HUES6 (cell line): ENCODE data around the gene NOC2L.

ENCODE experiments used
- H3K27ac ChIP-seq: 2 replicates; pipeline ENCODE4 v1.7.0; 2013; ENCODE audit warnings: low read depth, mild to moderate bottlenecking, low read length, inconsistent platforms
- H3K27me3 ChIP-seq: 2 replicates; pipeline ENCODE4 v1.6.1; 2013; ENCODE audit warnings: low read length; ENCODE audit not compliant: control insufficient read depth, insufficient read depth
- H3K36me3 ChIP-seq: 2 replicates; pipeline ENCODE4 v1.6.1; 2013; ENCODE audit warnings: low read length; ENCODE audit not compliant: control insufficient read depth, insufficient read depth
- H3K4me1 ChIP-seq: 2 replicates; pipeline ENCODE4 v1.6.1; 2013; ENCODE audit warnings: low read length; ENCODE audit not compliant: control insufficient read depth, insufficient read depth
- H3K4me3 ChIP-seq: 2 replicates; pipeline ENCODE4 v1.5.1; 2013; ENCODE audit warnings: low read depth, low read length
- H3K9ac ChIP-seq: one replicate; pipeline ENCODE4 v1.6.1; 2013; ENCODE audit warnings: mild to moderate bottlenecking, low read length
- H3K9me3 ChIP-seq: 2 replicates; pipeline ENCODE4 v1.6.1; 2013; ENCODE audit warnings: low read depth, low read length; ENCODE audit not compliant: control insufficient read depth, insufficient read depth

Gene NOC2L

DNA sequence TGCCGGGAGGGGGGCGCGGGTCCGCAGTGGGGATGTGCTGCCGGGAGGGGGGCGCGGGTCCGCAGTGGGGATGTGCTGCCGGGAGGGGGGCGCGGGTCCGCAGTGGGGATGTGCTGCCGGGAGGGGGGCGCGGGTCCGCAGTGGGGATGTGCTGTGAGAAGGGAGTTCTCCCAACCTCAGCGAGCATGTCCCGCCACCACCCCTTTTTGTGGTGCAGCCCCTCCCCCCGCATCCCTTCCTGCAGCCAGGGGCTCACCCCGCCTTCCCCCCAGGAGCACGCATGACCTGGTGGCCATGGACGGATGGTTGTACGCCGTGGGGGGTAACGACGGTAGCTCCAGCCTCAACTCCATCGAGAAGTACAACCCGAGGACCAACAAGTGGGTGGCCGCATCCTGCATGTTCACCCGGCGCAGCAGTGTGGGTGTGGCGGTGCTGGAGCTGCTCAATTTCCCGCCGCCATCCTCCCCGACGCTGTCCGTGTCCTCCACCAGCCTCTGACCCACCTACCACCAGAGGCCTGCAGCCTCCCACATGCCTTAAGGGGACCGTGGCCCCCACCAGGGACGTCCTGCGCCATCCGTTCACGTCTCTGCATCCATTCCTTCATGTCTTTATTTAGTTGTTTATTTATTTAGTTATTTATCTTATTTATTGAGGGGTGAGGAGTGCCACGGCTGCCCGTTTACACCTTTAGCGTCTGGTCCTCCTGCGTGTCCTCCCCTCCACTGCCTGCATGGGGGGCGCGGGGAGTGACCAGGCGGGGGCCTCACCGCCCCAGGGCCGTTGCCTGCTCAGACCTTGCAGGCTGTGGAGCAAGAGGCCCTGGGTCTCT, 5.9 kb upstream of the NOC2L start:
- no peaks in the 10 kb centered on the region for H3K9me3 ChIP-seq
- H3K9ac ChIP-seq: no peak overlapping the region
- peaks cover 17% of the 10 kb centered on the region for H3K4me1 ChIP-seq
- H3K4me3 ChIP-seq: no peak overlapping the region
- H3K27me3 ChIP-seq: peaks cover 66% of the 10 kb centered on the region
- no peak overlapping the region for H3K27ac ChIP-seq
- peaks cover 33% of the 10 kb centered on the region for H3K36me3 ChIP-seq

DNA sequence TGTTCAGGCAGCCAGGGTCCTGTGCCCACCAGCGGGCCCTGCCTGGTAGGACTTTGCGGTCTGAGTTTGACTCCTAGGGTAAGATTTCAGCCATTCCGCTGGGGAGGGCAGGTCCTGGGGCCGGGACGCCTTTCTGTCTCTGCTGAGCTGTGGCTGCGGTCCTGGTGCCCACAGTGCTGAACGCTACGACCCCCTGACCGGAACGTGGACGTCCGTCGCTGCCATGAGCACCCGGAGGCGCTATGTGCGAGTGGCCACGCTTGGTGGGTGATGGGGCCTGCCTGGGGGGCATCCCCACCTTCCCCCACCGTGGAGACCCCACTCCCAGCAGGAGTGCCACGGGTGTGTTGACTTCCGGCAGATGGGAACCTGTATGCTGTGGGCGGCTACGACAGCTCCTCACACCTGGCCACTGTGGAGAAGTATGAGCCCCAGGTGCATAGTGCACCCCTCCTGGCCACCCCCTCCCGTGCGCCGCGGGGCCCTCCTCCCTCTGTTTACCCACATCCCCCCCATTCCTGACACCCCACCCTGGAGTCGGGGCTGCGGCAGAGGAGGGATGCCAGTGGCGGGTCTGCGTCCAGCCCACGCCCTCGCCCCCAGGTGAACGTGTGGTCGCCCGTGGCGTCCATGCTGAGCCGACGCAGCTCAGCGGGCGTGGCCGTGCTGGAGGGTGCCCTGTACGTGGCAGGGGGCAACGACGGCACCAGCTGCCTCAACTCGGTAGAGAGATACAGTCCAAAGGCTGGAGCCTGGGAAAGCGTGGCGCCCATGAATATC, 4.9 kb upstream of the NOC2L start:
- Histone ChIP-seq H3K4me3 (no peak overlapping the region), H3K27me3 (peaks cover 64% of the 10 kb centered on the region)

GRCh38 chr1:963301-963651, 4.2 kb upstream of the NOC2L start:
- Histone ChIP-seq H3K27ac (no peak overlapping the region), H3K9me3 (no peaks in the 10 kb centered on the region), H3K4me3 (no peak overlapping the region), H3K9ac (no peak overlapping the region), H3K36me3 (peaks cover 33% of the 10 kb centered on the region), H3K4me1 (peaks cover 17% of the 10 kb centered on the region), H3K27me3 (peaks cover 57% of the 10 kb centered on the region)

More for the DNA sequence above, 4.9 kb upstream of the NOC2L start:
- Histone ChIP-seq H3K36me3 (peaks cover 33% of the 10 kb centered on the region), H3K9me3 (no peaks in the 10 kb centered on the region), H3K27ac (no peak overlapping the region), H3K4me1 (peaks cover 17% of the 10 kb centered on the region), H3K9ac (no peak overlapping the region)

DNA sequence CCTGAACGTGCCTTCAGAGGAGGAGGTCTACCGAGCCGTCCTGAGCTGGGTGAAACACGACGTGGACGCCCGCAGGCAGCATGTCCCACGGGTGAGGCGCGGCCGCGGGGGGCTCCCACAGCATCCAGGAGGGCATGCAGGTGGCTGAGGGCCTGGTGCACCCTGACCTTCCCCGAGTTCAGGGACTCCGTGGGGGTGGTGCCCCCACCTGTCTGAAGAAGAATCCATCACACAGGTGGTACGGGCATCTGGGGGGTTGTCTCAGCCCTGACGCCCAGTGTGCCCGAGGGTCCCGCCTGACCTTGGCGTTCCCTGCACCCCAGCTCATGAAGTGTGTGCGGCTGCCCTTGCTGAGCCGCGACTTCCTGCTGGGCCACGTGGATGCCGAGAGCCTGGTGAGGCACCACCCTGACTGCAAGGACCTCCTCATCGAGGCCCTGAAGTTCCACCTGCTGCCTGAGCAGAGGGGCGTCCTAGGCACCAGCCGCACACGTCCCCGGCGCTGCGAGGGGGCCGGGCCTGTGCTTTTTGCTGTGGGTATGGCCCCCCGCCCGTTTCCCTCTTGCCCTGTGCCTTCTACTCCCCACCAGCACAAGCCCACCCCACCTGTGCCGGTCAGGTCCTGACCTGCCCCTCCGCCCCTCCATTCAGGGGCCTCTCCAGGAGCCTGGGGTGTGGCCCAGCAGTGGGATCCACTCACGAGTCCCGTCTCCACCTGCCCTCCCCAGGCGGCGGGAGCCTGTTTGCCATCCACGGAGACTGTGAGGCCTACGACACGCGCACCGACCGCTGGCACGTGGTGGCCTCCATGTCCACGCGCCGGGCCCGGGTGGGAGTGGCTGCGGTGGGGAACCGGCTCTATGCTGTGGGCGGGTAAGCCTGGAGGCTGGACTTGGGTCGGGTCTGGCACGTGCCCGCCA, 3.6 kb upstream of the NOC2L start:
- H3K36me3 ChIP-seq: peaks cover 33% of the 10 kb centered on the region
- H3K27me3 ChIP-seq: peaks cover 51% of the 10 kb centered on the region
- H3K9me3 ChIP-seq: no peaks in the 10 kb centered on the region
- H3K27ac ChIP-seq: no peak overlapping the region
- no peak overlapping the region for H3K4me3 ChIP-seq
- H3K9ac ChIP-seq: no peak overlapping the region
- peaks cover 17% of the 10 kb centered on the region for H3K4me1 ChIP-seq

DNA sequence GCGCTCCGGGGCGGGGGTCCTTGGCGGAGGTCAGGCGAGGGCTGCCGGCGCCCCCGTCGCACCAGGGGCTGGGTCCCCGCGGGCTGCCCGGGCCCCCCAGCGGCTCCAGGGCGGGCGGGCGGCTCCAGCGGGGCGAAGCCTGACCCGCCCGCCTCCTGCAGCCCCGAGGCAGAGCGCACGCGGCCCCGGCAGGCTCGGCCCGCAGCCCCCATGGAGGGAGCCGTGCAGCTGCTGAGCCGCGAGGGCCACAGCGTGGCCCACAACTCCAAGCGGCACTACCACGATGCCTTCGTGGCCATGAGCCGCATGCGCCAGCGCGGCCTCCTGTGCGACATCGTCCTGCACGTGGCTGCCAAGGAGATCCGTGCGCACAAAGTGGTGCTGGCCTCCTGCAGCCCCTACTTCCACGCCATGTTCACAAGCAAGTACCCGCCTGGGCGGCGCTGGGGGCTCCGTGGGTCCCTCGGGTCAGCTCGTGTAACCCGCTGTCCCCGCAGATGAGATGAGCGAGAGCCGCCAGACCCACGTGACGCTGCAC, 2.1 kb upstream of the NOC2L start:
- H3K9ac ChIP-seq: no peak overlapping the region
- H3K4me3 ChIP-seq: peak overlapping the region; percentile 99
- peaks cover 11% of the 10 kb centered on the region for H3K4me1 ChIP-seq
- H3K27me3 ChIP-seq: peaks cover 36% of the 10 kb centered on the region
- no peaks in the 10 kb centered on the region for H3K9me3 ChIP-seq
- H3K36me3 ChIP-seq: peaks cover 43% of the 10 kb centered on the region
- H3K27ac ChIP-seq: no peak overlapping the region

DNA sequence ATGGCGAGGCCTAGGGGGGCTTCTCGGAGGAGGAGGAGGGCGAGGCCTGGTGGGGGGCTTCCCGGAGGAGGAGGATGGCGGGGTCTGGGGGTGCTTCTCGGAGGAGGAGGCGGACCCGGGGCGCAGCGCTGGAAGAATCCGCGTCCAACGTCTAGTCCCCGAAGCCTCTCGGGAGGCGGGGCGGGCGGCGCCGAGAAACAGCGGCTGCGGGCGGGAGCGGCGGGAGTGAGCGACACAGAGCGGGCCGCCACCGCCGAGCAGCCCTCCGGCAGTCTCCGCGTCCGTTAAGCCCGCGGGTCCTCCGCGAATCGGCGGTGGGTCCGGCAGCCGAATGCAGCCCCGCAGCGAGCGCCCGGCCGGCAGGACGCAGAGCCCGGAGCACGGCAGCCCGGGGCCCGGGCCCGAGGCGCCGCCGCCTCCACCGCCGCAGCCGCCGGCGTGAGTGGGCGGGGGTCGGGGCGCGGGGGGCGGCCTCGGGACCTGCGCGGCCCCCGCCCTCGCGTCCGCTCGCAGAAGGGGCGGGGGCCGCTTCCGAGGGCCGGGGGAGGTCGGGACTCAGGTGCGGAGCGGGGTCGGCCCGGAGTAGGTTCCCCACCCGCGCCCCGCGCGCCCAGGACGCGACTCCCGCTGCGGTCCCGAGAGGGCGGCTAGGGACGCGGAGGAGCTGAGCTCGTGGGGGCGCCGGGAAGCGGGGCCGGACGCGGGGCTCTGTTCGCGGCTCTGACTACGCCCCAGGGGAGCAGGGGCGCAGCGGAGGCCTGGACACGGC, 1.5 kb upstream of the NOC2L start, which contains the start of gene KLHL17:
KLHL17 (plus strand) TSS at position 222 of the 769 bp plus-strand sequence; CDS start at position 332, 110 bp downstream.
- H3K4me3 ChIP-seq: peak within 1 kb of the TSS; percentile 99
- H3K36me3 ChIP-seq: peaks cover 50% of the 10 kb centered on the region
- peak within 1 kb of the TSS; percentile 39 for H3K9ac ChIP-seq

DNA sequence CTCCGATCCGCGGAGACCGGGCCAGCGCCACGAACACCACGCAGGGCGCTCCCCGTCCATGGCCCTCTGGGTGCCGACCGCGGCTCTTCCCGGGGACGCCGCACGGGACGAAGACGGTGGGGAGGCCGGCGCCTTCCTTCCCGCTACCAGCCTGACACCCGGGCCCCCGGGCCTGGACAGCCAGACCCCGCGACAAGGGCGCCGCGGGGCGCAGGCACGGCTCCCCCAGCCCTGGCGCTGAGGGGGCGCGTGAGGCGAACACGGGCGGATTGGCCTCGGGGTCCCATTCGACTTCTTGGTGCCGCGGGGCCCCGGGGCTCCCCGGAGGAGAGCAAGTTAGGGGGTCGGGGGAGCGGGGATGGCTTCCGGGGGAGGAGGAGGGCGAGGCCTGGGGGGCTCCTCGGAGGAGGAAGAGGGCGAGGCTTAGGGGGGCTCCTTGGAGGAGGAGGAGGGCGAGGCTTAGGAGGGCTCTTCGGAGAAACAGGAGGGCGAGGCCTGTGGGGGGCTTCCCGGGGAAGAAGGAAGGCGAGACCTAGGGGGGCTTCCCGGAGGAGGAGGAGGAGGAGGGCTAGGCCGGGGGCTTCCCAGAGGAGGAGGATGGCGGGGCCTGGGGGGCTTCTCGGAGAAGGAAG, 791 bp upstream of the NOC2L start:
- Histone ChIP-seq H3K4me3 (peak overlapping the region; percentile 99), H3K36me3 (peaks cover 51% of the 10 kb centered on the region), H3K9me3 (no peaks in the 10 kb centered on the region), H3K27ac (no peak overlapping the region), H3K9ac (peak overlapping the region; percentile 39), H3K4me1 (peaks cover 5% of the 10 kb centered on the region), H3K27me3 (peaks cover 23% of the 10 kb centered on the region)

More for the DNA sequence above, 1.5 kb upstream of the NOC2L start, which contains the start of gene KLHL17:
- Histone ChIP-seq H3K27me3 (peaks cover 30% of the 10 kb centered on the region), H3K9me3 (no peaks in the 10 kb centered on the region), H3K4me1 (peaks cover 5% of the 10 kb centered on the region), H3K27ac (no peak within 1 kb of the TSS)

GRCh38 chr1:956636-957035, 2.4 kb downstream of the NOC2L start:
- peaks cover 58% of the 10 kb centered on the region for H3K36me3 ChIP-seq
- H3K4me1 ChIP-seq: peaks cover 5% of the 10 kb centered on the region
- no peak overlapping the region for H3K27ac ChIP-seq
- H3K9me3 ChIP-seq: no peaks in the 10 kb centered on the region
- H3K9ac ChIP-seq: no peak overlapping the region
- H3K4me3 ChIP-seq: no peak overlapping the region
- peaks cover 21% of the 10 kb centered on the region for H3K27me3 ChIP-seq

DNA sequence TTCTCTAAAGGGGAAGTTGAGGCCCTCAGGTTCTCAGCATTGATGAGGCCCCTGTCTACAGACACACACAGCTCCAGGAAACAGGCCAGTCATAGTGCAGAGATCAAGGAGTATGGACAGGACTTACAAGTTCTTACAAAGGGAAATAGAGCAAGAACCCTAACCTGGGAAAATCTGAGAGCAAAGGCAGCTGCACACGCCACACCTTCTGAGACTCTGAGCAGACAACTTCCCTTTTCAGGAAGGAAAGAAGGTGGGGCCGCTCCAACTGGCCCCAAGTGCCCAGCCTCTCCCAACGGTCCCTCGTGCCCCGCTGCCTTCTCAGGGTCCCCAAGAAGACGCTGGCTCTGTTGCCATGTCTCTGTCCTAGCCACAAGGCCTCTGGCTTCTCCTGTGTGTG, 3.6 kb downstream of the NOC2L start:
- Histone ChIP-seq H3K36me3 (peaks cover 64% of the 10 kb centered on the region), H3K27ac (no peak overlapping the region), H3K27me3 (peaks cover 12% of the 10 kb centered on the region), H3K4me3 (no peak overlapping the region), H3K9me3 (no peaks in the 10 kb centered on the region), H3K4me1 (no peaks in the 10 kb centered on the region), H3K9ac (no peak overlapping the region)
